ENCODE data around the gene BRINP1.

DNA sequence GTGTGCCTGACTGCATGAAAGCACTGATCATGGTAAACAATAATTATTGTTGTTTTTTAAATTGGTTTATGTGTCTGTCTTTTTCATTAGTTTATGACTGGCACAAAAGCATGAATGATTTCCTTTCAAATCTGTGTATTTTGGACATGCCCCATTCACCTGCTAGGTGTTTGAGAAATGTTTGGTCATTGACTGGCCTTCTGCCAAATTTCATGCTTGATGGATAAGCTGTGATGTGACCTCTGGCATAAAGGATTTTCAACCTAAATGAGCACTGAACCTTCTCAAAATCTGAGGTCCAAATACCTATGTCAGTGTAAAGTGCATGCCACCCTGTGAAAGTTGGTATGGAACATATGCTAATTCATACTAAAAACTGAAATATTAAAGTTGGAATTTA is 204.5 kb downstream of the BRINP1 start:
- no peak for TF ChIP-seq TAF1 (IDR thresholded peaks at IDR 0.05; ENCODE audit: low read depth)
- no peak for TF ChIP-seq EP300 (IDR thresholded peaks at IDR 0.05; ENCODE audit: borderline replicate concordance)
